Stomach (tissue), 19 donors: ENCODE data around the gene C17orf100. TPM values are rescaled to one million over a fixed set of nuclear protein-coding genes. Genes with fewer than 3 reads are reported as not detected.

Source experiments
- DNase-seq, 2 donors: peaks; one replicate each; pipeline versions ENCODE4 v3.0.0 to v3.0.0-alpha.2; 2013 to 2019
- H3K27ac ChIP-seq, 5 donors: fragments of 200-600 bp in 4 of 5; sonication (generic) in 4 of 5; one replicate each; pipeline ENCODE4 v1.5.1; 2013 to 2019; ENCODE audit warnings: mild to moderate bottlenecking in 1 of 5, moderate library complexity in 1 of 5
- H3K27me3 ChIP-seq, 3 donors: fragments of 200-600 bp; sonication (generic); one replicate each; pipeline ENCODE4 v1.5.1; 2017 to 2019; ENCODE audit warnings: mixed run types in 1 of 3
- H3K36me3 ChIP-seq, 4 donors: fragments of 200-600 bp; sonication (generic); 1 replicate in 3 of 4; 2 replicates in 1 of 4; pipeline ENCODE4 v1.5.1; 2016 to 2019
- H3K4me1 ChIP-seq, 4 donors: fragments of 200-600 bp; sonication (generic); one replicate each; pipeline ENCODE4 v1.5.1; 2016 to 2019
- H3K4me3 ChIP-seq, 4 donors: fragments of 200-600 bp; sonication (generic) in 3 of 4; one replicate each; pipeline ENCODE4 v1.5.1; 2016 to 2019; ENCODE audit warnings: mild to moderate bottlenecking in 1 of 4
- H3K9me3 ChIP-seq, 4 donors: fragments of 200-600 bp; sonication (generic); one replicate each; pipeline ENCODE4 v1.5.1; 2016 to 2019
- EP300 ChIP-seq: sonication (generic); formaldehyde crosslinking; IDR thresholded peaks from one replicate; pipeline ENCODE4 v1.6.1; 2017; ENCODE audit warnings: antibody characterized with exemption
- POLR2A ChIP-seq, 4 donors: fragments of 450-650 bp; IDR thresholded peaks; one replicate each; pipeline ENCODE4 v1.6.1; 2016; ENCODE audit warnings: antibody characterized with exemption in 4 of 4, control low read depth in 2 of 4, mild to moderate bottlenecking in 1 of 4, moderate library complexity in 1 of 4
- POLR2AphosphoS5 ChIP-seq, 3 donors: sonication (generic); formaldehyde crosslinking; IDR thresholded peaks; one replicate each; pipeline ENCODE4 v1.6.1; 2016; ENCODE audit warnings: antibody characterized with exemption in 3 of 3
- WGBS, 5 donors: extraction: QIAGEN DNeasy Blood & Tissue Kit in 3 of 5; methylation state at CpG; one replicate each; pipeline versions ENCODE4 v1.1.5 to v1.1.7; 2013 to 2018; 5-methylcytosine and 5-hydroxymethylcytosine counted together
- intact Hi-C: fragments of 100-400 bp; cut with DNase I; formaldehyde crosslinking; loops from one replicate; pipeline ENCODE4 v1.15.1; 2023; ENCODE audit warnings: low total_unique reads
- long read RNA-seq, 10 donors: transcript quantifications; one replicate each; lab custom pipeline, GENCODE V29; 2026
- polyA plus RNA-seq, 3 donors: library from polyadenylated mRNA; stranded (reverse); fragments of 200-250 nt; gene quantifications; one replicate each; pipeline ENCODE4 v1.2.3, GENCODE V29; 2013
- total RNA-seq, 5 donors: library from RNA; depleted of rRNA; stranded (reverse); fragments of >200 nt; gene quantifications; one replicate each; pipeline versions ENCODE4 v1.1.0 to v1.2.3, GENCODE V29; 2014 to 2016
- TF ChIP-seq, protein P1 (sequence below), 7 experiments: fragments of 450-650 bp in 4 of 7; fragments of 200-600 bp in 3 of 7; sonication (generic) in 3 of 7; IDR thresholded peaks; one replicate each; pipeline ENCODE4 v1.5.1; 2016 to 2019; ENCODE audit warnings: antibody characterized with exemption in 7 of 7, control low read depth in 2 of 7, mild to moderate bottlenecking in 1 of 7
- donor health status: healthy with polysubstance abuse.
- donor health status: Bipolar disorder and iron deficiency.
- donor health status: healthy.

Gene C17orf100
- total RNA-seq (10 to 100 TPM in 1 of 5 donors, 1 to 10 TPM in 1, under 1 TPM in 1, not detected in 2; 0.55 to 14.2 (median 1.9) TPM), polyA plus RNA-seq (1 to 10 TPM; 1.7 to 3.3 (median 1.7) TPM)
- long read RNA-seq, donor 1, partial matches to known transcripts, result 0 of 1 reads
- long read RNA-seq, donor 1, other reads (novel, unspliced or antisense), result 0 of 1 reads
- long read RNA-seq, donor 2, result 0 reads
- long read RNA-seq, donor 3, partial matches to known transcripts, result 0 of 3 reads
- long read RNA-seq, donor 3, other reads (novel, unspliced or antisense), result 0 of 3 reads
- long read RNA-seq, donor 4, result 0 reads
- long read RNA-seq, donor 5, partial matches to known transcripts, result 0 of 3 reads
- long read RNA-seq, donor 5, other reads (novel, unspliced or antisense), result 0 of 3 reads
- long read RNA-seq, donor 6, transcript C17orf100-201 (1 exons, 1,756 nt), result major isoform, 9 of 9 reads
- long read RNA-seq, donor 6, partial matches to known transcripts, result 0 of 9 reads
- long read RNA-seq, donor 6, other reads (novel, unspliced or antisense), result 0 of 9 reads
- long read RNA-seq, donor 7, transcript C17orf100-201 (1 exons, 1,756 nt), result major isoform, 7 of 7 reads
- long read RNA-seq, donor 7, partial matches to known transcripts, result 0 of 7 reads
- long read RNA-seq, donor 7, other reads (novel, unspliced or antisense), result 0 of 7 reads
- long read RNA-seq, donor 8, partial matches to known transcripts, result 0 of 4 reads
- long read RNA-seq, donor 8, other reads (novel, unspliced or antisense), result 0 of 4 reads
- long read RNA-seq, donor 9, transcript C17orf100-201 (1 exons, 1,756 nt), result major isoform, 6 of 6 reads
- long read RNA-seq, donor 9, partial matches to known transcripts, result 0 of 6 reads
- long read RNA-seq, donor 9, other reads (novel, unspliced or antisense), result 0 of 6 reads
- long read RNA-seq, donor 10, result 0 reads

DNA sequence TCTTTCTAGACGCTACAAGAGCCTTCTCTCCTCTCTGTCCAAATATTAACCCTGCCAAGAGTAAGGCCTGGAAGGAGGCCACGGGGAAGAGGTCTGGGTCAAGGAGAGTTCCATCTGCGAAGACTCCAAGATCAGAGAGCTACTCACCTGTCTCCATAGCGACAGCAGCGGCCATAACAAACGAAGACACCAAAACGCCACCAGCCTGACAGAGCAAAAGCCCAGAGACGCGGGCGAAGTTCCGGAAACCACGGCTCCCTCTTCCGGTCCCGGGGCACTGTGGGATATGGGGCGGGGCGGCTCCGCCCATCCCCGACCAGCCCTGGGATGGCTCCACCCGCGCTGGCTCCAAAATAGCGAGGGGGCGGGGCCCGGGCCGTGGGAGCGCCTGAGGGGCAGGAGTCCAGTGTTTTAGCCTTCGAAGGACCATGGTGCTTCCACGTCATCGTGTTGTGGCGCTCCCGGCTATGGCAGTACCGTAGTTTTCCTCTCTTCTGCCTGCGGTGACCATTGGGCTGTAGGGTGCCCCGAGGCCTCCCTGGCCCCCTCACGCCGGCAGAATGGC, at the start of gene C17orf100, which contains the start of gene MED31:
Gene C17orf100 (plus strand): TSS at position 409 of the 565 bp plus-strand sequence. CDS start 152 bp downstream, at position 561.
Gene MED31 (minus strand): TSS at position 252 of the 565 bp plus-strand sequence. CDS start 77 bp downstream, at position 175.
- H3K27ac ChIP-seq, result peak within 1 kb of the TSS; percentile 82 to 93 (median 86)
- H3K36me3 ChIP-seq, result peaks cover 7 to 33% (median 27%) of the 10 kb centered on the region in 4 donors
- H3K27me3 ChIP-seq, result peaks cover 7 to 30% (median 15%) of the 10 kb centered on the region in 3 donors
- peaks cover 20 to 80% (median 61%) of the 10 kb centered on the region in 4 donors for H3K4me1 ChIP-seq
- 0 to 1% (median 1%) methylated on average over 9 to 35 of the region's 35 CpGs for WGBS, 5 donors
- DNase-seq, result peak; percentile 97
- H3K9me3 ChIP-seq, result peaks cover 0 to 6% (median 0%) of the 10 kb centered on the region in 4 donors
- intact Hi-C loops, result no loop called here
- TF ChIP-seq POLR2AphosphoS5 (IDR thresholded peaks at IDR 0.05), result peak; percentile 78 to 94 (median 81)
- TF ChIP-seq, protein P1, sequence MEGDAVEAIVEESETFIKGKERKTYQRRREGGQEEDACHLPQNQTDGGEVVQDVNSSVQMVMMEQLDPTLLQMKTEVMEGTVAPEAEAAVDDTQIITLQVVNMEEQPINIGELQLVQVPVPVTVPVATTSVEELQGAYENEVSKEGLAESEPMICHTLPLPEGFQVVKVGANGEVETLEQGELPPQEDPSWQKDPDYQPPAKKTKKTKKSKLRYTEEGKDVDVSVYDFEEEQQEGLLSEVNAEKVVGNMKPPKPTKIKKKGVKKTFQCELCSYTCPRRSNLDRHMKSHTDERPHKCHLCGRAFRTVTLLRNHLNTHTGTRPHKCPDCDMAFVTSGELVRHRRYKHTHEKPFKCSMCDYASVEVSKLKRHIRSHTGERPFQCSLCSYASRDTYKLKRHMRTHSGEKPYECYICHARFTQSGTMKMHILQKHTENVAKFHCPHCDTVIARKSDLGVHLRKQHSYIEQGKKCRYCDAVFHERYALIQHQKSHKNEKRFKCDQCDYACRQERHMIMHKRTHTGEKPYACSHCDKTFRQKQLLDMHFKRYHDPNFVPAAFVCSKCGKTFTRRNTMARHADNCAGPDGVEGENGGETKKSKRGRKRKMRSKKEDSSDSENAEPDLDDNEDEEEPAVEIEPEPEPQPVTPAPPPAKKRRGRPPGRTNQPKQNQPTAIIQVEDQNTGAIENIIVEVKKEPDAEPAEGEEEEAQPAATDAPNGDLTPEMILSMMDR (IDR thresholded peaks at IDR 0.05), result no peak
- no peak for TF ChIP-seq EP300
- TF ChIP-seq POLR2A (IDR thresholded peaks at IDR 0.05), result peak in 1 of 4 donors; percentile 60
- peak within 1 kb of the TSS; percentile 57 to 83 (median 62) for H3K4me3 ChIP-seq

DNA sequence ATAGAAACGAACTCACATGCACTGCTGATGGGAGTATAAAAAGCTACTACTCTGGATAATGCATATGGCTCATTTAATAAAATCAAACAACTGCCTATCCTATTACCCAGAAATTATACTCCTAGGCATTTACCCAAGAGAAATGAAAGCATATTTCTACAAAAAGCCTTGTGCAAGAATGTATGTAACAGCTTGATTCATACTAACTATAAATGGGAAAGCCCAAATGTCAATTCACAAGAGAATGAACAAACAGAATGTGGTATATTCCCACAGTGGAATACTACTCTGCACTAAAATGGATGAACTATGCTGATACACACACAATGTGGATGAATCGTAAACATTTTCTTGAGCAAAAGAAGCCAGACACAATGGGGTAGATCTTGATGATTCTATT, 49.4 kb upstream of the C17orf100 start:
- no peak overlapping the region for H3K4me3 ChIP-seq
- peaks cover 20 to 45% (median 34%) of the 10 kb centered on the region in 4 donors for H3K4me1 ChIP-seq
- no peaks in the 10 kb centered on the region for H3K27me3 ChIP-seq
- TF ChIP-seq EP300 (no peak), POLR2AphosphoS5 (IDR thresholded peaks at IDR 0.05) (no peak), POLR2A (IDR thresholded peaks at IDR 0.05) (no peak)
- TF ChIP-seq, protein P1 (IDR thresholded peaks at IDR 0.05), result no peak
- peaks cover 16 to 68% (median 61%) of the 10 kb centered on the region in 4 donors for H3K36me3 ChIP-seq
- WGBS, 5 donors, result 88 to 95% (median 94%) methylated on average over 2 of the region's 2 CpGs
- intact Hi-C loops, result no loop called here
- no peak overlapping the region for H3K27ac ChIP-seq
- DNase-seq, result no peak
- no peaks in the 10 kb centered on the region for H3K9me3 ChIP-seq

DNA sequence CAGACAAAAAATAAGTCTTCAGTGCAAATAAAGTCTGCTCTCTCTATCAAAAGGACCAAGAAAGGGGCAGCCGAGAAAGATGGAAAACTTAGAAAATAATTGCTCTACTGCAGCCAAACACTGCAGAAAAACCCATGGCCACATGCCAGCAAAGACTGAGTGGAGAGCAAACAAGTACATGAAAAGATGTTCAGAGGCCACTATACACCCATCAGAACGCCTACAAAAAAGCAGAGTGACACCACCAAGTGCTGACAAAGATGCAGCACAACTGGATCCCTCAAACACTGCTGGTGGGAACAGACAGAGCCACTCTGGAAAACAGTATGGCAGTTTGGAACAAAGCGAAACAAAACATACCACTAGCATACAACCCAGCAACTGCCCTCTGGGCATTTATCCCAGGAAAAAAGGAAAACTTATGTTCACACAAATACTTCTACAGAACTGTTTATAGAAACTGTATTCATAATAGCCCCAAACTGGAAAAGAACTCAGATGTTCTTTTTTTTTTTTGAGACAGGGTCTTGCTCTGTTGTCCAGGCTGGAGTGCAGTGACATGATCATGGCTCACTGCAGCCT, 47.7 kb upstream of the C17orf100 start:
- peaks cover 9 to 31% (median 20%) of the 10 kb centered on the region in 4 donors for H3K4me1 ChIP-seq
- H3K27me3 ChIP-seq, result no peaks in the 10 kb centered on the region
- H3K27ac ChIP-seq, result peak overlapping the region in 1 of 5 donors; percentile 10
- intact Hi-C loops, result no loop called here
- no peak for TF ChIP-seq EP300
- no peaks in the 10 kb centered on the region for H3K9me3 ChIP-seq
- H3K36me3 ChIP-seq, result peaks cover 32 to 78% (median 70%) of the 10 kb centered on the region in 4 donors
- 45 to 62% (median 53%) methylated on average over 3 of the region's 3 CpGs for WGBS, 5 donors
- DNase-seq, result peak; percentile 29 to 68
- no peak overlapping the region for H3K4me3 ChIP-seq

DNA sequence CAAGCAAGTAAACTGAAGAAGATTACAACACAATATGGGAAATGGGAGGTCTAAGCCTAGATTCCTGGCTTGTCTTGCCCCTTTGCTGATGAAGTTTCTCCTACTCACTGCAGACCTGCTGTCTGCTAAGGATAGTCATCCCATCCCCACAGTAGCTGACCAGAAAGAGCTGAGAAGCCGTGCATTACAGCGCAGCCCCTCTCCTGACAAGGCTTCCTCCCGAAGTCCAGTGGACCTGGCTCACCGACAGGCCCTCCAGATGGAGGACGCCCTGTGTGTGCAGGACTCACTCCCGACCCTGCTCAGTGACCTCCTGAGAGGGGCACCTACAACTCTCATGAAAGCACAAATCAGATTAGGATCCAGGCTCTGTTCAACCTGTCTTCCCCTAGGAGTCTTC, 46.4 kb upstream of the C17orf100 start:
- Histone ChIP-seq H3K4me1 (peaks cover under 1 to 18% (median 8%) of the 10 kb centered on the region in 4 donors), H3K27me3 (no peaks in the 10 kb centered on the region), H3K27ac (no peak overlapping the region), H3K4me3 (no peak overlapping the region), H3K36me3 (peaks cover 44 to 81% (median 79%) of the 10 kb centered on the region in 4 donors), H3K9me3 (no peaks in the 10 kb centered on the region)
- no peak for TF ChIP-seq POLR2AphosphoS5 (IDR thresholded peaks at IDR 0.05)
- 91 to 98% (median 95%) methylated on average over 6 of the region's 6 CpGs for WGBS, 5 donors
- DNase-seq, result no peak
- intact Hi-C loops, result no loop called here
